WTC11 (cell line): ENCODE results near the gene NFATC2. TPM values are rescaled to one million over a fixed set of nuclear protein-coding genes. Genes with fewer than 3 reads are reported as not detected.

Experiments used
- ATAC-seq: fragments of 200-7000 bp; cut with Tn5 transposase; 2 replicates; pipeline ENCODE4 v1.10.0; 2021; ENCODE audit warnings: mild to moderate bottlenecking, moderate library complexity
- CTCF ChIA-PET: fragments of 300-600 bp; sonication (Branson Sonifier 250); formaldehyde crosslinking; loops from one replicate; lab custom pipeline; 2021; ENCODE audit warnings: antibody characterized with exemption; lab: Charles Lee
- POLR2A ChIA-PET: fragments of 350-600 bp; sonication (Branson Sonifier 250); formaldehyde crosslinking; loops from one replicate; lab custom pipeline; 2021; ENCODE audit warnings: antibody characterized with exemption; lab: Charles Lee
- DNase-seq: peaks from one replicate; pipeline ENCODE4 v3.0.0; 2021; ENCODE audit warnings: low spot score
- H3K27ac Mint-ChIP-seq: 2 replicates; pipeline ENCODE4 v1.8.0; 2021; ENCODE audit warnings: mixed read lengths
- H3K27me3 Mint-ChIP-seq: 2 replicates; pipeline ENCODE4 v1.8.0; 2021; ENCODE audit warnings: low read depth, mild to moderate bottlenecking, moderate library complexity, mixed read lengths
- H3K36me3 Mint-ChIP-seq: 2 replicates; pipeline ENCODE4 v1.8.0; 2021; ENCODE audit warnings: mixed read lengths
- H3K4me1 Mint-ChIP-seq: 2 replicates; pipeline ENCODE4 v1.8.0; 2022; ENCODE audit warnings: mixed read lengths
- H3K4me3 Mint-ChIP-seq: 2 replicates; pipeline ENCODE4 v1.8.0; 2021; ENCODE audit warnings: mild to moderate bottlenecking, moderate library complexity, mixed read lengths
- H3K9me3 Mint-ChIP-seq: 2 replicates; pipeline ENCODE4 v1.8.0; 2021; ENCODE audit warnings: mixed read lengths
- E2F1 ChIP-seq: sonication (generic); formaldehyde crosslinking; IDR thresholded peaks from 2 replicates; pipeline ENCODE4 v1.8.0; 2022; ENCODE audit warnings: mild to moderate bottlenecking, missing genetic modification reagents
- ELF4 ChIP-seq: sonication (generic); formaldehyde crosslinking; IDR thresholded peaks from 2 replicates; pipeline ENCODE4 v1.8.1; 2022; ENCODE audit warnings: low read depth, mild to moderate bottlenecking, moderate library complexity, missing genetic modification reagents
- FOXP1 ChIP-seq: sonication (generic); formaldehyde crosslinking; IDR thresholded peaks from 2 replicates; pipeline ENCODE4 v1.8.0; 2022; ENCODE audit warnings: missing genetic modification reagents, mild to moderate bottlenecking, moderate library complexity, borderline replicate concordance
- KAT7 ChIP-seq: sonication (generic); formaldehyde crosslinking; IDR thresholded peaks from 2 replicates; pipeline ENCODE4 v1.8.1; 2023; ENCODE audit warnings: missing genetic modification reagents, mild to moderate bottlenecking, borderline replicate concordance
- MXD4 ChIP-seq: fragments of 250-450 bp; sonication (Bioruptor Pico); IDR thresholded peaks from 2 replicates; pipeline ENCODE4 v1.8.0; 2021; ENCODE audit warnings: mild to moderate bottlenecking, moderate library complexity, borderline replicate concordance
- NFE2L1 ChIP-seq: sonication (generic); formaldehyde crosslinking; IDR thresholded peaks from 2 replicates; pipeline ENCODE4 v1.8.1; 2023; ENCODE audit warnings: missing genetic modification reagents
- NR1H2 ChIP-seq: sonication (generic); formaldehyde crosslinking; IDR thresholded peaks from 2 replicates; pipeline ENCODE4 v1.9.0; 2021; ENCODE audit warnings: mild to moderate bottlenecking, moderate library complexity, missing genetic modification reagents
- NR2C2 ChIP-seq: sonication (generic); formaldehyde crosslinking; IDR thresholded peaks from 2 replicates; pipeline ENCODE4 v1.8.0; 2022; ENCODE audit warnings: mild to moderate bottlenecking, missing genetic modification reagents
- PRDM15 ChIP-seq: sonication (generic); formaldehyde crosslinking; IDR thresholded peaks from 2 replicates; pipeline ENCODE4 v1.8.0; 2022; ENCODE audit warnings: missing genetic modification reagents
- PREB ChIP-seq: sonication (generic); formaldehyde crosslinking; IDR thresholded peaks from 2 replicates; pipeline ENCODE4 v1.8.1; 2022; ENCODE audit warnings: mild to moderate bottlenecking, missing genetic modification reagents, moderate library complexity, borderline replicate concordance
- RORB ChIP-seq: fragments of 250-450 bp; sonication (Bioruptor Pico); IDR thresholded peaks from 2 replicates; pipeline ENCODE4 v1.9.0; 2021; ENCODE audit warnings: mild to moderate bottlenecking
- STAT6 ChIP-seq: sonication (generic); formaldehyde crosslinking; conservative IDR thresholded peaks from 2 replicates; pipeline ENCODE4 v1.8.1; 2023; ENCODE audit warnings: mild to moderate bottlenecking, low read depth, missing genetic modification reagents, moderate library complexity
- ZBTB43 ChIP-seq: sonication (generic); formaldehyde crosslinking; IDR thresholded peaks from 2 replicates; pipeline ENCODE4 v1.8.1; 2023; ENCODE audit warnings: mild to moderate bottlenecking, missing genetic modification reagents
- ZNF532 ChIP-seq: fragments of 250-450 bp; sonication (Bioruptor Pico); IDR thresholded peaks from 2 replicates; pipeline ENCODE4 v1.9.0; 2021; ENCODE audit warnings: mild to moderate bottlenecking, borderline replicate concordance
- total RNA-seq: library from RNA; stranded (reverse); gene quantifications from 3 replicates; pipeline ENCODE4 v1.2.3, GENCODE V29; 2021

The NFATC2 gene
- total RNA-seq, 1 experiment from 2014 or later, result 1.7 TPM

- TF ChIP-seq PRDM15, result no peak
Observed at GRCh38 chr20:51379601-51380341, 162.7 kb downstream of the NFATC2 start (continued).

GRCh38 chr20:51378171-51378928 lies 164.2 kb downstream of the NFATC2 start:
- Mint-ChIP-seq H3K9me3 (no peaks in the 10 kb centered on the region), H3K4me3 (no peak overlapping the region), H3K36me3 (no peaks in the 10 kb centered on the region), H3K27me3 (no peaks in the 10 kb centered on the region), H3K27ac (no peak overlapping the region; the same call in 1 of the 2 replicates), H3K4me1 (peaks cover 8% of the 10 kb centered on the region)
- ATAC-seq (peak; percentile 85), DNase-seq (peak; percentile 61)
- POLR2A ChIA-PET, result interaction anchor here (0.6 kb wide), 1 partner anchor 845 kb away, joined by 5 read pairs; no protein-coding TSS in a partner anchor
- CTCF ChIA-PET, result interaction anchor here (0.9 to 3.2 kb wide), 5 partner anchors 8 to 391 kb away, joined by 3 to 24 read pairs (median 4); no protein-coding TSS in a partner anchor
- TF ChIP-seq NFE2L1 (no peak), NR2C2 (CRISPR knock-in tag) (no peak), FOXP1 (CRISPR knock-in tag) (no peak), PREB (no peak), ZNF532 (no peak), NR1H2 (CRISPR knock-in tag) (no peak), KAT7 (CRISPR knock-in tag) (no peak), E2F1 (no peak), PRDM15 (no peak), ELF4 (CRISPR knock-in tag) (no peak), STAT6 (no peak), RORB (CRISPR knock-in tag) (no peak), MXD4 (CRISPR knock-in tag) (no peak), ZBTB43 (CRISPR knock-in tag) (no peak)
